ENCODE data around the gene TAF5L.
"Not testable (repeated sequence)": the region's sequence is repeated elsewhere in the genome, so short reads cannot be mapped to it uniquely, and the experiment has no call there.

The TAF5L gene

GRCh38 chr1:229567109-229567868 lies 58.6 kb downstream of the TAF5L start:
- no peak for DNase-seq (ENCODE audit: low read depth in 2 of 2)

DNA sequence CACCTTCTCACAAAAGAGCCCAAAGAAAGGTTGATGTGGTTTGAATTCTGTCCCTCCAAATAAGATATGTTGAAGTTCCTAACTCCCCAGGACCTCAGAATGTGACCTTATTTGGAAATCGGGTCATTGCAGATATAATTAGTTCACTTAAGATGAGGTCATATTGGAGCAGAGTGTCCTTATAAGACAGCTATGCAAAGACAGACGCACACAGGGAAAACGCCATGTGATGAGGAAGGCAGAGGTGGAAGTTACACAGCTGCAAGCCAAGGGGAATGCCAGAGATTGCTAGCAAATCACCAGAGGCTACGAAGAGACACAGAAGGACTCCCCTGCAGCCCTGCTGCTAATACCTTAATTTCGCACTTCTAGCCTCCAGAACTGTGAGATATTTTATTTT lies 62.2 kb downstream of the TAF5L start:
- DNase-seq (ENCODE audit: low read depth in 2 of 2) = no peak

DNA sequence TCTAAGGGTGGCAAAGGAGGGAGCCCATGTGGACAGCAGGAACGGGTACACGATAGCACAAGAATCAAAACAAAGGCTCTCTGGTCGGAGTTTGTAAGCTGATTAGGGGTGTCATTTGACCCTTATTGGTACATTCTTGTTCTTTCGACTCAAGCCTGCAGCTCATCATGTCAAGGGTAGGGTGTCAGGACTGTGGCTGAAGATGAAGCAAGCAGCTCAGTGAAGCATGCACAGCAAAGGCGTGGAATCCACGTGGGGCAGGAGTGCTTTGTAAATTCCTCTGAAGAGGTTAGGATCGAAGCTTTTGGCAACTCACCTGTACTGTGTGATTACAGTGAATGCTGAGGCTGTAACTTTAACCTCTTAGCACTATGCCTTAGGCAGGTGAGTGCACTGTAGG lies 62.7 kb downstream of the TAF5L start:
- no peak for DNase-seq (ENCODE audit: low read depth in 2 of 2)

GRCh38 chr1:229562686-229563085 lies 63.2 kb downstream of the TAF5L start:
- DNase-seq (ENCODE audit: low read depth in 2 of 2) = no peak

DNA sequence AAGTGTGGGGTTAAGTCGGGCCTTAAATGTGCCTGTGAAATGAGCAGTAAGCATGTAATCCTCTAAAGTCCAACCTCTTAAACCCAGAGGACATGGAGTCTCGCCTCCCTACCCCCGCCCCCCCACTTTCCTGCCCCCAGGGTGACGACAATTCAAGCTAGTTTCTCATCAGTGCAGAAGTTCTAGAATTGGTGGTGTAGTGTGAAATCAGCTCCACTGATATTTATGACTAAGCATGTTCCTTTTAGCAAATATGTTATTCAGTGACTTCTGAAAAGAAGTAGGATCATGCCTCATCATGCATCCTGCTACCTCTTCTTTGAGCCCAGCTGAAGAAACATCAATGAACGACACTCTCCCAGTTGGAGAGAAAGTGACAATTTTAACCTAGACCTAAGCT lies 64.8 kb downstream of the TAF5L start:
- DNase-seq (ENCODE audit: low read depth in 2 of 2) = no peak

DNA sequence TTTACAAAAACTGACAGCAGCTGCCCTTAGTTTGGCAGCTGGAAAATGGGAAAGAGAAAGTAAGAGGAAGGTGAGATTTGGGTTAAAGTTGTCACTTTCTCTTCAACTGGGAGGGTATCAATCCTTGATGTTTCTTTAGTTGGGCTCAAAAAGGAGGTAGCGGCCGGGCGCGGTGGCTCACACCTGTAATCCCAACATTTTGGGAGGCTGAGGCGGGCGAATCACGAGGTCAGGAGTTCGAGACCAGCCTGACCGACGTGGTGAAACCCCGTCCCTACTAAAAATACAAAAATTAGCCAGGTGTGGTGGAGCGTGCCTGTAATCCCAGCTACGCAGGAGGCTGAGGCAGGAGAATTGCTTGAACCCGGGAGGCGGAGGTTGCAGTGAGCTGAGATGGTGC lies 65.8 kb downstream of the TAF5L start:
- not testable (repeated sequence) for DNase-seq (ENCODE audit: low read depth in 2 of 2)

DNA sequence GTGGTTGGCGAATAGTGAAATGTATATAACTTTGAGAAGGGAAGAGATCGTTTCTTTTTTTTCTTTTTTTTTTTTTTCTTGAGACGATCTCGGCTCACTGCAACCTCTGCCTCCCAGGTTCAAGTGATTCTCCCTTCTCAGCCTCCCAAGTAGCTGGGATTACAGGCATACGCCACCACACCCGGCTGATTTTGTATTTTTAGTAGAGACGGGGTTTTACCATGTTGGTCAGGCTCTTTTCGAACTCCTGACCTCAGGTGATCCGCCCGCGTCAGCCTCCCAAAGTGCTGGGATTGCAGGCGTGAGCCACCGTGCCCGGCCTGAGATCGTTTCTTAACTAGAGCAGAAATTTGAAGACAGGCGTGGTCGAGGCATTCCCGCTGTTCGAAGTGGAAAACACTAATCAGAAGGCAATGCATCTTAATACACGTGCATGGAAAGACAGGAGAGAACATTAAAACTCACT lies 66.6 kb downstream of the TAF5L start:
- not testable (repeated sequence) for DNase-seq (ENCODE audit: low read depth in 2 of 2)

GRCh38 chr1:229558460-229559335 lies 67.2 kb downstream of the TAF5L start, which contains the start of gene ABCB10:
TSS of gene ABCB10 (minus strand) at chr1:229558707. CDS start at chr1:229558652, 55 bp downstream.
- DNase-seq (ENCODE audit: low read depth in 2 of 2) = peak; percentile 80 to 86

GRCh38 chr1:229557913-229558414 lies 68.0 kb downstream of the TAF5L start:
- peak in 1 of 2 experiments; percentile 5 for DNase-seq (ENCODE audit: low read depth in 2 of 2)

DNA sequence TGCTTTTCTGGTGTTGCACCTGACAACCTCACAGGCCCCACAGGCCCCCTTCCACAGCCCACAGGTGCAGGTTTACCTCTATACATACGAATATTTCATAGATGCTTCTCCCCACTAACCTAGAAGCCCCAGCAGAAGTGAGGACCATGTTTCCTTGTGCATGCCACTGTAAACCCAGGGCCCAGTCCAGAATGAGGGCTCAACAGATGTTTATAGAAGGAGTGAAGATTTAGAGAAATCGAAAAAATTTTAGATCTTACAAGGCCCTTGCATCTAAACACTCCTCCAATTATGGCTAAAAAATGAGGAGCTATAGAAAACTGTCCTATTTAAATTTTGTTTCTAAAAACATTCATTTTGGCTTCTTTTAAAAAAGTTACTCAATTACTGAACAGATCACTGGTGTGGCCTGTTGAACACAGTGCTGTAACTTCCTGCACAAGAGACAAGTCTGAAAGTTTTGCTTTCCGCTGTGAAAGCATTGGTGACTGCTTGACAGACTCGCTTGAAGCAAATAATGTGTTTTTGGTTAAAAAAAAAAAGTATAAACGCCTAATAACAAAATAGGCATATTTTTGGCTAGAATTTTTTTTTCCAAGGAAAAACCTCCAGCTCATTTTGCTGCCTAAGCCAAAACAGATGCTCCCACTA lies 68.6 kb downstream of the TAF5L start:
- no peak for DNase-seq (ENCODE audit: low read depth in 2 of 2)

- no peak for DNase-seq (ENCODE audit: low read depth in 2 of 2)
Observed at GRCh38 chr1:229554886-229555621, 70.9 kb downstream of the TAF5L start.

DNA sequence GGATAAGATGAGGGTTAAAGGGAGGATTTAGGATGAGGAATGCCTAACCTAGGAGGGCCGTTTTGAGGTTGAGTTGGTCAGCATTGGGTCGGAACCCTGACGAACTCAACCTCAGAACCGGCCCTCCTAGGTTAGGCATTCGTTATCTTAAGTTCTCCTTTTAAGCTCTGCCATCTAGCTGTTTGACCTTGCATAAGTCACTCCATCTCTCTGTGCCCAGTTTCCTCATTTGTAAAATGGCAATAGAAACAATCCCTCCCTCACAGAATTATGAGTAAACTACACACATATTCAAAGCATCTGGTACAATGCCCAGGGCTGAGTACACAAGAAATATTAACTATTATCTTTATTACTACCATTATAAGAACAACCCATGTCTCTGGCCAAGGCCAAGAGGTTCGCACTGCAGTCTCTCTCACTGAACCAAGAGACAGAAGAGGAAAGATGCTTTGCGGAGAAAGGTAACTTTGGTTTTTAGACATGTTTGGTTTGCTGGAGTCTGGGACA lies 72.2 kb downstream of the TAF5L start:
- no peak for DNase-seq (ENCODE audit: low read depth in 2 of 2)

GRCh38 chr1:229552732-229553131 lies 73.2 kb downstream of the TAF5L start:
- no peak for DNase-seq (ENCODE audit: low read depth in 2 of 2)

- DNase-seq (ENCODE audit: low read depth in 2 of 2) = no peak
Observed at GRCh38 chr1:229550812-229551567, 74.9 kb downstream of the TAF5L start.

GRCh38 chr1:229547542-229547941 lies 78.4 kb downstream of the TAF5L start:
- no peak for DNase-seq (ENCODE audit: low read depth in 2 of 2)

DNA sequence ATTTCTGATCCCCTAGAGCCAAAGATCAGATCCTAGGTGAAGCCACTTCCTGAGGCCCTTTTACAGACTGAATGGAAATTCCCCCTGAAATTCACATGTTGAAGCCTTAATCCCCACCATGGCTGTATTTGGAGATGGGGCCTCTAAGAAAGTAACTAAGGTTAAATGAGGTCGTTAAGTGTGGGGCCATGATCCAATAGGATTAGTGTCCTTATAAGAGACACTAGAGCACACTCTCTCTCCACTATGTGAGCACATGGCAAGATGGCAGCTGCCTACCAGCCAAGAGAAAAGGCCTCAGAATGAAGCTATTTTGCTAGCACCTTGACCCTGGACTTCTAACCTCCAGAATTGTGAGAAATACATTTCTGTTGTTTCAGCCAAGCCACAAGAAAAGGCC lies 81.3 kb downstream of the TAF5L start:
- DNase-seq (ENCODE audit: low read depth in 2 of 2) = no peak
